Loucy (cell line): ENCODE data around the gene PSMB8.

Experiments
- H2AFZ ChIP-seq: fragments of 200-600 bp; sonication (generic); 2 replicates; pipeline ENCODE4 v1.6.0; 2016; ENCODE audit warnings: antibody characterized with exemption, mild to moderate bottlenecking, low read length, moderate library complexity
- H3F3A ChIP-seq: fragments of 200-600 bp; 2 replicates; pipeline ENCODE4 v1.6.0; 2016; ENCODE audit warnings: antibody characterized with exemption, low read depth, mild to moderate bottlenecking
- H3K27me3 ChIP-seq: fragments of 200-600 bp; sonication (generic); 2 replicates; pipeline ENCODE4 v1.6.1; 2014; ENCODE audit warnings: low read length, mild to moderate bottlenecking; ENCODE audit not compliant: insufficient read depth, poor library complexity, severe bottlenecking
- H3K36me3 ChIP-seq: fragments of 200-600 bp; sonication (generic); 2 replicates; pipeline ENCODE4 v1.6.1; 2016; ENCODE audit warnings: low read length; ENCODE audit not compliant: insufficient read depth
- H3K4me1 ChIP-seq: fragments of 200-600 bp; sonication (generic); 2 replicates; pipeline ENCODE4 v1.5.1; 2014; ENCODE audit warnings: low read length, mild to moderate bottlenecking; ENCODE audit not compliant: insufficient read depth, poor library complexity, severe bottlenecking
- H3K4me2 ChIP-seq: fragments of 200-600 bp; sonication (generic); 2 replicates; pipeline ENCODE4 v1.6.0; 2014; ENCODE audit warnings: antibody characterized with exemption, low read length, low read depth, mild to moderate bottlenecking; ENCODE audit not compliant: poor library complexity, severe bottlenecking
- H3K4me3 ChIP-seq: fragments of 200-600 bp; sonication (generic); 2 replicates; pipeline ENCODE4 v1.5.1; 2014; ENCODE audit warnings: low read length, mild to moderate bottlenecking, mixed read lengths; ENCODE audit not compliant: poor library complexity, severe bottlenecking
- H3K79me2 ChIP-seq: fragments of 200-600 bp; sonication (generic); 2 replicates; pipeline ENCODE4 v1.6.1; 2014; ENCODE audit warnings: low read length; ENCODE audit not compliant: insufficient read depth
- H3K9ac ChIP-seq: fragments of 200-600 bp; sonication (generic); 2 replicates; pipeline ENCODE4 v1.6.0; 2014; ENCODE audit warnings: mild to moderate bottlenecking, low read depth, low read length, moderate library complexity; ENCODE audit not compliant: poor library complexity, severe bottlenecking
- H3K9me2 ChIP-seq: fragments of 200-600 bp; sonication (generic); replicated peaks from 2 replicates; pipeline ENCODE4 v1.6.1; 2016; ENCODE audit warnings: low read depth, low read length, mixed read lengths
- H3K9me3 ChIP-seq: fragments of 200-600 bp; sonication (generic); 2 replicates; pipeline ENCODE4 v1.6.1; 2014; ENCODE audit warnings: mild to moderate bottlenecking, antibody characterized with exemption, low read length, low read depth; ENCODE audit not compliant: insufficient read depth
- H4K20me1 ChIP-seq: fragments of 200-600 bp; sonication (generic); 2 replicates; pipeline ENCODE4 v1.6.0; 2014; ENCODE audit warnings: antibody characterized with exemption, low read length, mild to moderate bottlenecking; ENCODE audit not compliant: insufficient read depth, poor library complexity, severe bottlenecking
- EZH2phosphoT487 ChIP-seq: fragments of 200-600 bp; IDR thresholded peaks from 2 replicates; pipeline ENCODE4 v1.6.1; 2018; ENCODE audit warnings: antibody characterized with exemption, mild to moderate bottlenecking, moderate library complexity, borderline replicate concordance
- TF ChIP-seq, protein P1 (sequence below): fragments of 200-600 bp; sonication (generic); conservative IDR thresholded peaks from 2 replicates; pipeline ENCODE4 v1.5.1; 2014; ENCODE audit warnings: mild to moderate bottlenecking, antibody characterized with exemption, low read length

The PSMB8 gene

DNA sequence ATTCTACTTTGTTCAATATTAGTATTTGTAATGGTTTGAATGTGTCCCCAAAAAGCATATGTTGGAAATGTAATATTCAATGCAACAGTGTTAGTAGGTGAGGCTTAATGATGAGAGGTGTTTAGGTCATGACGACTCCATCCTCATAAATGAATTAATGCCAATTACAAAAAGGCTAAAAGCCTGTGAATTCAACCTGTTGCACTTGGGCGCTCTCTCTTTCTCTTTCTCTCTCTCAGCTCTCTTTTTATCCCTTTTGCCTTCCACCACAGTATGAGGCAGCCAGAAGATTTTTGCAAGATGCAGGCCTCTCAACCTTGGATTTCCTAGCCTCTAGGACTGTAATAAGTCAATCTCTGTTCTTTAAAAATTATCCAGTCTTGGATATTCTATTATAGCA is 44.7 kb upstream of the PSMB8 start:
- TF ChIP-seq, protein P1, sequence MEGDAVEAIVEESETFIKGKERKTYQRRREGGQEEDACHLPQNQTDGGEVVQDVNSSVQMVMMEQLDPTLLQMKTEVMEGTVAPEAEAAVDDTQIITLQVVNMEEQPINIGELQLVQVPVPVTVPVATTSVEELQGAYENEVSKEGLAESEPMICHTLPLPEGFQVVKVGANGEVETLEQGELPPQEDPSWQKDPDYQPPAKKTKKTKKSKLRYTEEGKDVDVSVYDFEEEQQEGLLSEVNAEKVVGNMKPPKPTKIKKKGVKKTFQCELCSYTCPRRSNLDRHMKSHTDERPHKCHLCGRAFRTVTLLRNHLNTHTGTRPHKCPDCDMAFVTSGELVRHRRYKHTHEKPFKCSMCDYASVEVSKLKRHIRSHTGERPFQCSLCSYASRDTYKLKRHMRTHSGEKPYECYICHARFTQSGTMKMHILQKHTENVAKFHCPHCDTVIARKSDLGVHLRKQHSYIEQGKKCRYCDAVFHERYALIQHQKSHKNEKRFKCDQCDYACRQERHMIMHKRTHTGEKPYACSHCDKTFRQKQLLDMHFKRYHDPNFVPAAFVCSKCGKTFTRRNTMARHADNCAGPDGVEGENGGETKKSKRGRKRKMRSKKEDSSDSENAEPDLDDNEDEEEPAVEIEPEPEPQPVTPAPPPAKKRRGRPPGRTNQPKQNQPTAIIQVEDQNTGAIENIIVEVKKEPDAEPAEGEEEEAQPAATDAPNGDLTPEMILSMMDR: no peak
- no peak for TF ChIP-seq EZH2phosphoT487
- Histone ChIP-seq H3K4me1 (peaks cover 9% of the 10 kb centered on the region), H3K79me2 (peaks cover 7% of the 10 kb centered on the region; the same call in 1 of the 2 replicates), H3K4me3 (no peak overlapping the region), H3K9me3 (no peaks in the 10 kb centered on the region), H3F3A (no peaks in the 10 kb centered on the region; the same call in 1 of the 2 replicates), H2AFZ (no peak overlapping the region), H4K20me1 (no peaks in the 10 kb centered on the region), H3K27me3 (no peaks in the 10 kb centered on the region), H3K9ac (no peak overlapping the region), H3K4me2 (no peak overlapping the region), H3K9me2 (no peaks in the 10 kb centered on the region), H3K36me3 (no peaks in the 10 kb centered on the region)

DNA sequence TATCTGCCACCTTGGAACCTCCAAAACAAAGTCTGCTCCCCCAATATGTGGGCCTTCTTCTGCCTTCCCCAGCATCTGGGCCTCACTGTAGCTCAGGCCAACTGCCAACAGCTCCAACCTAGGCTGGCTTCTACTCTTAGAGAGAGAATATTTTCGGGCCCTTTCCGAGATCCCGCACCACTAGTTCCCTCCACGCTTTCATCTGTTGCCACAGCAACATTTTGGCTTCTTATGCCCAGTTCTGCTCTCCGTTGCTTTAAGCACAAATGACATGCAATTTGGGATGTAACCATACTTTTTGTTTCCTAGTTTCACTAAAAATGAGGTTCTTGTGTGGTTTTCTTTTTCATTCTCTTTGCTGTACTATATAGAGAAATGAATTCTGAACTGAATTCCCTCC is 43.8 kb upstream of the PSMB8 start:
- Histone ChIP-seq H3K79me2 (no peaks in the 10 kb centered on the region), H4K20me1 (no peaks in the 10 kb centered on the region), H3K4me3 (no peak overlapping the region), H3K27me3 (no peaks in the 10 kb centered on the region), H3K4me2 (no peak overlapping the region), H3K9ac (no peak overlapping the region), H3F3A (no peaks in the 10 kb centered on the region; the same call in 1 of the 2 replicates), H3K4me1 (no peaks in the 10 kb centered on the region), H3K36me3 (no peaks in the 10 kb centered on the region), H3K9me2 (no peaks in the 10 kb centered on the region), H2AFZ (no peak overlapping the region), H3K9me3 (no peaks in the 10 kb centered on the region)
- TF ChIP-seq EZH2phosphoT487: no peak
- TF ChIP-seq, protein P1: no peak

DNA sequence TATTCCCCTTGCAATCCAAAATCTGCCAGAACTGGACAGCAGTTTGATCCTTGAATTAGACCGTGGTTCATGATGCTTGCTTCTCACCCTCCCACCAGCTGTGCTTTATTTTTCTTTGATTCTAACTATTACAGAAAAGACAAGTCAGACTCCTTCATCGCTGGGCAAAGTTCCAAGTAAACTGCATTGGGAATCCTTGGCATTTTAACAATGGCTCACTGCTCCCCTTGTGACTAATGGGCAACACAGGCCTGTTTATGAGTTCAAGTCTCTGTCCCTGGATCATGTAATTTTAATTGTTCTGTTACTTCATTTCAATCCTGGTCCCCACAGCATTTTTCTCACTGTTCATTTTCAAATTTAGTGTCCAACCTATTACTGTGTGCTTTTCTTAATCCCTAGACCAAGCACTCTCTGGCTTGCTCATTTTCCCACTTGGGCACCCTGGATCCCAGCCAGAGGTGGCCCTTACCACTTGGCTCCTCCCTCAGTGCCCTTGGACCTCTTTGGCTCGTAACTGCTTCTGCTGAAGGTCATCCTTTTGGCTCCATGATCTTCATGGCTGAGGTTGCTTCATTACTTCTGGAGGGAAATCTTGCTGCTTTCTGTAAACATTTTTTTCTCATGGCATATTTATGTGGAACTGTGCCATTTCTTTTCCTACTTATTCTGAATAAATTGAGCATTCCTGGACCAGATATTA is 43.0 kb upstream of the PSMB8 start:
- Histone ChIP-seq H3K4me1 (no peaks in the 10 kb centered on the region), H3K4me2 (no peak overlapping the region), H3K9me3 (no peaks in the 10 kb centered on the region), H4K20me1 (no peaks in the 10 kb centered on the region), H3F3A (no peaks in the 10 kb centered on the region), H2AFZ (no peak overlapping the region), H3K79me2 (no peaks in the 10 kb centered on the region), H3K36me3 (no peaks in the 10 kb centered on the region), H3K9ac (no peak overlapping the region), H3K27me3 (no peaks in the 10 kb centered on the region), H3K9me2 (no peaks in the 10 kb centered on the region), H3K4me3 (no peak overlapping the region)
- TF ChIP-seq EZH2phosphoT487: no peak
- TF ChIP-seq, protein P1: no peak
